HG02852 (cell line): Measurements from ENCODE around the gene TREH.
"Not testable (repeated sequence)": the region's sequence is repeated elsewhere in the genome, so short reads cannot be mapped to it uniquely, and the experiment has no call there.

Experiments
- ATAC-seq: cut with Tn5 transposase; IDR thresholded peaks from one replicate; pipeline ENCODE4 v1.9.1; 2021; ENCODE audit warnings: mild to moderate bottlenecking, moderate library complexity; ENCODE audit not compliant: unreplicated experiment

Gene TREH

DNA sequence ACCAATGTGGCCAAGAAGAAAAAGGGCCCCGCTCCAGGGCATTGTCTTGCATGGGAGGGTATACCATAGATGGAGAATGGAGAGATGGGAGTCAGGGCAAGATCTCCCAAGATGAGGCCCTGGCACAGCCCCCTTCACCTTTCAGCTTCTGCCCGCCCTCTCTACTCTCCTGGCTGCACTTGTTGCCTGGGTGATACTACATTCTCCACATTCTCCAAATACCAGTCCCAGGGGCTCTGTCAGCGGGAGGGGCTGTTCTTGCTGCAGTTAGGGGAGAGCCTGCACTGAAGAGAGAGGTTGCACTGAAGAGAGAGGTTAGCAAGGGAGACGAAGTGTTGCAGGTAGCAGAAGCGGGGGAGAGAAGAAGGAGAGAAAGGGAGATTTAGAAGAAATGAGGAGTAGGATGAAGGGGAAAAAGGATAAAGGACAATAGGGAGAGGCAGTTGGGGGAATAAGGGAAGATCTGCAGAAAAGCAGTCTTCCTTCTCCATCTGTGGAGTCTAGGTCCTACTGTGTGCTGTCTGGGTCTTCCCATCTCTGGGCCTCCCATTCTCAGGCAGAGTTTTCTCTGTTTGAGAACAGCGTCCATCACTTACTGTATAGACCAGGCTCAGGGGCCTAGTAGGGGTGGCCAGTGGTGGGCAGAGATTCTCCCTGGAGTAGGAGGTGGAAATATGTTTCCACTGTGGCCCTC lies 64.0 kb downstream of the TREH start:
- ATAC-seq: no peak

- no peak for ATAC-seq
These were observed 64.9 kb downstream of the TREH start for GRCh38 chr11:118614511-118614910.

GRCh38 chr11:118612378-118612777 lies 67.1 kb downstream of the TREH start:
- no peak for ATAC-seq

DNA sequence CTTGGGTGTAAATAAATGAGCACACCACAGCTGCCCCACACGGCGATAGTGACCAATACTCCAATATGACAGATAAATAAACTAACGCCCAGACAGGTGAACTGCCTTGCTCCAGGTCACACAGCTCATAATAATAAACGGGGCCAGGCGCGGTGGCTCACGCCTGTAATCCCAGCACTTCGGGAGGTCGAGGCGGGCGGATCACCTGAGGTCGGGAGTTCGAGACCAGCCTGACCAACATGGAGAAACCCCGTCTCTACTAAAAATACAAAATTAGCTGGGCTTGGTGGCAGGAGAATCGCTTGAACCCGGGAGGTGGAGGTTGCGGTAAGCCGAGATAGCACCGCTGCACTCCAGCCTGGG lies 68.0 kb downstream of the TREH start:
- ATAC-seq: not testable (repeated sequence)

DNA sequence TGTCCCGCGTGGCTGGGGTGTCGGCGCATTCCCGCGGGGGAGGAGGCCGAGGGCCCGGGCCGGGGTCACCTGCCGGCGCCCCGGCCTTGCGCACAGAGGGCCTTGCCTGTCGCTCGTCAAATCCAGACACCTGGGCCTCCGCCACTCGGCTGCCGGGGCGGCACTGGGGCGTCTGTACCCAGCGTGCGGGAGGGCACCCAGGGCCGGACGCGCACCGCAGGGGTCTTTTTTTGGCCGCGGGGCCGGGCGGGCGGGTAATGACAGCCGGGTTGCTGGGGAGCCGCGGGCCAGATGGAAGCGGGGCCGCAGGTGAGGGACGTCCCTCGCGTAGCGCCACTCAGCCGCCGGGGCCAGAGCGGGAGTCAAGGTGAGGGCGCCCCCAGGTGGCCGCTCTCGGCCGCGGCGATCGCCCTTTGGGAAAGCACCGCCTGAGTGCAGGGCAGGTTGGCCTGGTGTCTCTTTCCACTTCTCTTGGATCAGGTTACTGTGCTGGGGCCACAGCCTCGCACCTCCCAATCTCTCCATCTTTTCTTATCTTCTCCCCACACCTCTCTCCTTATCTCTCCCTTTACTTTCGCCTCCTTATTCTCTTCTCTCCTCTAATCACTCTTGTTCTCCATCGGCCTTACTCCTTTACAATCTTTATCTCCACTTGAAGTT lies 68.5 kb downstream of the TREH start:
- peak; percentile 49 for ATAC-seq

DNA sequence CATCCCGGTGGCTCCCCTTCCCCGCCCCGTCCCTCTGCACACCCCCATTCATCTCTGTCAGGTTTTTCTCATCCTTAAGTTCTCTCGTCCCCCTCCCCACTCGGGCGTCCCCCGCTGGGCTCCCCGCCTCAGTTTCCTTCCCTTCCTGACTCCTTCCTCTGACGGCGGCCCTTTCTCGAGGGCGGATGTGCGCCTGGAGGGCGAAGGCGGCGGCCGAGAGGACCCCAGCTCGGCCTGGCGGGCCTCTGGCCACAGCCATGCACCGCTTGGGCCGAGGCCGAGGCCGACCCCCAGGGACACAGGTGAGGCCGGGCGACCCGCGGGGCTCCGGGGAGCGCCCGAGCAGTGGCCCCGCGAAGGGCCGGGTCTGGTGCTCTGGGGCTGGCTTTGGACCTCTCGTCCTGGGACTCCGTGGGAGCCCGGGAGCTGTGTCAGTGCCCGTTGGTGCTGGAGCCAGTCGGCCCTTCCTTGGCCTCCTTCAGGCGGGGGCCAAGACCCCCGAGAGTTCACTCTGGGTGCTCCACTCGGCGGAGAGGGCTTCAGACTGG lies 69.2 kb downstream of the TREH start:
- no peak for ATAC-seq

GRCh38 chr11:118609380-118610224 lies 69.8 kb downstream of the TREH start:
- no peak for ATAC-seq

- ATAC-seq: no peak
These were observed 70.9 kb downstream of the TREH start for GRCh38 chr11:118608360-118609227.

- ATAC-seq: no peak
These were observed 71.8 kb downstream of the TREH start, which contains the start of gene PHLDB1 for GRCh38 chr11:118607401-118608359. PHLDB1 (plus strand) TSS chr11:118607615; CDS start chr11:118613837, 6,222 bp downstream.
